NCI-H2227 (cell line): ENCODE data around the gene RASSF8.

ENCODE experiments used
- DNase-seq: peaks from one replicate; lab custom pipeline; 2025; ENCODE audit not compliant: unreplicated experiment; lab: John Stamatoyannopoulos, UW

The RASSF8 gene

GRCh38 chr12:25960143-25960542 lies 1.7 kb downstream of the RASSF8 start:
- DNase-seq, result no peak

- DNase-seq, result no peak
Observed at GRCh38 chr12:25960961-25961360, 2.5 kb downstream of the RASSF8 start.

- no peak for DNase-seq
Observed at GRCh38 chr12:25962932-25963525, 4.5 kb downstream of the RASSF8 start.

GRCh38 chr12:25965682-25966081 lies 7.2 kb downstream of the RASSF8 start:
- DNase-seq, result no peak

GRCh38 chr12:25970082-25970481 lies 11.6 kb downstream of the RASSF8 start:
- no peak for DNase-seq

GRCh38 chr12:25970916-25971653 lies 12.6 kb downstream of the RASSF8 start:
- no peak for DNase-seq

- DNase-seq, result no peak
Observed at GRCh38 chr12:25971654-25972041, 13.2 kb downstream of the RASSF8 start.

- no peak for DNase-seq
Observed at GRCh38 chr12:25972783-25973182, 14.3 kb downstream of the RASSF8 start.

GRCh38 chr12:25975179-25975578 lies 16.7 kb downstream of the RASSF8 start:
- DNase-seq, result no peak

- no peak for DNase-seq
Observed at GRCh38 chr12:25975682-25976081, 17.2 kb downstream of the RASSF8 start.

- no peak for DNase-seq
Observed at GRCh38 chr12:25976289-25976688, 17.8 kb downstream of the RASSF8 start.

- DNase-seq, result no peak
Observed at GRCh38 chr12:25977047-25977446, 18.6 kb downstream of the RASSF8 start.

GRCh38 chr12:25979059-25979458 lies 20.6 kb downstream of the RASSF8 start:
- no peak for DNase-seq

GRCh38 chr12:25979563-25979962 lies 21.1 kb downstream of the RASSF8 start:
- DNase-seq, result no peak

- DNase-seq, result no peak
Observed at GRCh38 chr12:25980035-25980434, 21.6 kb downstream of the RASSF8 start.

GRCh38 chr12:25981597-25981996 lies 23.1 kb downstream of the RASSF8 start:
- no peak for DNase-seq

- DNase-seq, result no peak
Observed at GRCh38 chr12:25982416-25982815, 23.9 kb downstream of the RASSF8 start.

- DNase-seq, result no peak
Observed at GRCh38 chr12:25983625-25984024, 25.1 kb downstream of the RASSF8 start.

- DNase-seq, result no peak
Observed at GRCh38 chr12:25984759-25985158, 26.3 kb downstream of the RASSF8 start.

- DNase-seq, result no peak
Observed at GRCh38 chr12:25985316-25986175, 27.1 kb downstream of the RASSF8 start.

GRCh38 chr12:25986180-25986579 lies 27.7 kb downstream of the RASSF8 start:
- no peak for DNase-seq

- DNase-seq, result no peak
Observed at GRCh38 chr12:25988505-25988904, 30.0 kb downstream of the RASSF8 start.
